Keratinocyte (primary cell): ENCODE measurements around the gene TCERG1L. TPM values are rescaled to one million over a fixed set of nuclear protein-coding genes. Genes with fewer than 3 reads are reported as not detected.

Experiments used
- DNase-seq: peaks from one replicate; pipeline ENCODE4 v3.0.0-alpha.2; 2011; ENCODE audit warnings: low read depth, missing footprints, low spot score
- FAIRE-seq: peaks from 2 replicates; lab custom pipeline; 2011; peaks lifted over from hg19 to GRCh38; lab: Jason Lieb, UNC
- H2AFZ ChIP-seq: 2 replicates; pipeline ENCODE4 v1.6.0; 2012; ENCODE audit warnings: low read length, control low read depth, inconsistent platforms; ENCODE audit not compliant: control insufficient read depth
- H3K27ac ChIP-seq: 2 replicates; pipeline ENCODE4 v1.5.1; 2011; ENCODE audit warnings: low read length; ENCODE audit not compliant: control insufficient read depth, insufficient read depth
- H3K27me3 ChIP-seq: 3 replicates; pipeline ENCODE4 v1.6.0; 2011; ENCODE audit warnings: low read length; ENCODE audit not compliant: control insufficient read depth, insufficient read depth; ENCODE audit errors: extremely low read depth
- H3K36me3 ChIP-seq, 2 experiments: 2 replicates in 1 of 2; 3 replicates in 1 of 2; pipeline ENCODE4 v1.5.1; 2011; ENCODE audit warnings: low read length in 2 of 2, mild to moderate bottlenecking in 1 of 2; ENCODE audit not compliant: control insufficient read depth in 2 of 2, insufficient read depth in 2 of 2; ENCODE audit errors: extremely low read depth in 1 of 2
- H3K4me1 ChIP-seq: 3 replicates; pipeline ENCODE4 v1.5.1; 2011; ENCODE audit warnings: low read length; ENCODE audit not compliant: control insufficient read depth, insufficient read depth; ENCODE audit errors: extremely low read depth
- H3K4me2 ChIP-seq: 3 replicates; pipeline ENCODE4 v1.6.0; 2011; ENCODE audit warnings: low read depth, low read length; ENCODE audit not compliant: control insufficient read depth, insufficient read depth; ENCODE audit errors: extremely low read depth
- H3K4me3 ChIP-seq, 3 experiments: fragments of 200-600 bp in 1 of 3; sonication (generic) in 1 of 3; 2 replicates in 2 of 3; 3 replicates in 1 of 3; pipeline ENCODE4 v1.5.1; 2011 to 2016; ENCODE audit warnings: low read length in 3 of 3, mild to moderate bottlenecking in 3 of 3, control low read depth in 2 of 3, inconsistent platforms in 1 of 3, low read depth in 1 of 3, mixed read lengths in 1 of 3, mixed run types in 1 of 3, moderate library complexity in 1 of 3; ENCODE audit not compliant: control insufficient read depth in 2 of 3, insufficient read depth in 2 of 3; ENCODE audit errors: extremely low read depth in 1 of 3
- H3K79me2 ChIP-seq: 2 replicates; pipeline ENCODE4 v1.6.0; 2012; ENCODE audit warnings: low read length; ENCODE audit not compliant: control insufficient read depth, insufficient read depth
- H3K9ac ChIP-seq: 3 replicates; pipeline ENCODE4 v1.6.0; 2011; ENCODE audit warnings: low read length; ENCODE audit not compliant: control insufficient read depth, insufficient read depth; ENCODE audit errors: extremely low read depth
- H3K9me1 ChIP-seq: 3 replicates; pipeline ENCODE4 v1.6.0; 2011; ENCODE audit warnings: low read length; ENCODE audit not compliant: control insufficient read depth, insufficient read depth; ENCODE audit errors: extremely low read depth
- H3K9me3 ChIP-seq: 2 replicates; pipeline ENCODE4 v1.5.1; 2012; ENCODE audit warnings: low read depth, low read length; ENCODE audit not compliant: control insufficient read depth
- H4K20me1 ChIP-seq: 3 replicates; pipeline ENCODE4 v1.6.0; 2011; ENCODE audit warnings: low read length; ENCODE audit not compliant: control insufficient read depth, insufficient read depth; ENCODE audit errors: extremely low read depth
- CTCF ChIP-seq, 3 experiments: IDR thresholded peaks in 1 of 3; conservative IDR thresholded peaks in 1 of 3; optimal IDR thresholded peaks in 1 of 3; 2 replicates in 2 of 3; 3 replicates in 1 of 3; pipeline versions ENCODE3 to v1.5.1; 2011; ENCODE audit warnings: low read length in 3 of 3, mild to moderate bottlenecking in 3 of 3, moderate library complexity in 2 of 3, control low read depth in 1 of 3, inconsistent platforms in 1 of 3; ENCODE audit not compliant: insufficient read depth in 2 of 3; ENCODE audit errors: extremely low read depth in 1 of 3
- EZH2 ChIP-seq: IDR thresholded peaks from one replicate; pipeline ENCODE4 v1.6.1; 2012; ENCODE audit warnings: inconsistent platforms, mild to moderate bottlenecking, low read length, moderate library complexity
- dilution Hi-C: fragments of 300-500 bp; cut with MboI; formaldehyde crosslinking; loops from one replicate; pipeline ENCODE4 v1.7.0; 2020; ENCODE audit warnings: low sequenced_read_pairs; ENCODE audit not compliant: extremely low pct_ligation_motif_present
- polyA plus RNA-seq, 5 experiments: library from polyadenylated mRNA; depleted of rRNA in 3 of 5; stranded (reverse) in 3 of 5; stranded (forward) in 1 of 5; unstranded in 1 of 5; fragments of >200 nt; gene quantifications; 1 replicate in 1 of 5; 2 replicates in 3 of 5; 3 replicates in 1 of 5; pipeline versions ENCODE4 v1.2.1 to v1.2.3, GENCODE V29; 2011 to 2012; ENCODE audit warnings: missing spikeins in 2 of 5, low read depth in 1 of 5, low replicate concordance in 1 of 5

The TCERG1L gene
- polyA plus RNA-seq, 1 donor (not counting 4 experiments of a cell fraction or from before 2014, with no cell fraction given): not detected

- H4K20me1 ChIP-seq: no peaks in the 10 kb centered on the region
- no peak overlapping the region for H3K9ac ChIP-seq
- H3K4me2 ChIP-seq: no peak overlapping the region
- FAIRE-seq (no peak), DNase-seq (no peak)
- no peaks in the 10 kb centered on the region for H3K27me3 ChIP-seq
- H3K9me1 ChIP-seq: no peaks in the 10 kb centered on the region
- H3K4me1 ChIP-seq: no peaks in the 10 kb centered on the region
- H3K79me2 ChIP-seq: no peaks in the 10 kb centered on the region
- H3K4me3 ChIP-seq: no peak overlapping the region
- dilution Hi-C loops: no loop called here
- no peak for TF ChIP-seq EZH2
- no peak for TF ChIP-seq CTCF (optimal IDR thresholded peaks at IDR 0.05 in 1 of 3, IDR thresholded peaks at IDR 0.05 in 1 of 3, conservative IDR thresholded peaks at IDR 0.05 in 1 of 3; ENCODE audit: extremely low read depth in 1 of 3, insufficient read depth in 2 of 3, low read length in 3 of 3)
- H3K27ac ChIP-seq: no peak overlapping the region
- no peak overlapping the region for H2AFZ ChIP-seq
- no peaks in the 10 kb centered on the region for H3K36me3 ChIP-seq
- peaks cover 13% of the 10 kb centered on the region for H3K9me3 ChIP-seq
Measured at GRCh38 chr10:131145756-131146155, 165.8 kb downstream of the TCERG1L start.

- H3K36me3 ChIP-seq: no peaks in the 10 kb centered on the region
Measured at GRCh38 chr10:131144711-131145375, 166.7 kb downstream of the TCERG1L start.

More at GRCh38 chr10:131144711-131145375, 166.7 kb downstream of the TCERG1L start:
- H3K79me2 ChIP-seq: no peaks in the 10 kb centered on the region
- FAIRE-seq (no peak), DNase-seq (no peak)
- no peak overlapping the region for H2AFZ ChIP-seq
- H3K9me3 ChIP-seq: peaks cover 13% of the 10 kb centered on the region
- H3K9me1 ChIP-seq: no peaks in the 10 kb centered on the region
- no peak overlapping the region for H3K4me3 ChIP-seq
- TF ChIP-seq EZH2 (no peak), CTCF (optimal IDR thresholded peaks at IDR 0.05 in 1 of 3, IDR thresholded peaks at IDR 0.05 in 1 of 3, conservative IDR thresholded peaks at IDR 0.05 in 1 of 3; ENCODE audit: extremely low read depth in 1 of 3, insufficient read depth in 2 of 3, low read length in 3 of 3) (no peak)
- H3K4me2 ChIP-seq: no peak overlapping the region
- no peaks in the 10 kb centered on the region for H4K20me1 ChIP-seq
- no peak overlapping the region for H3K9ac ChIP-seq
- no peaks in the 10 kb centered on the region for H3K4me1 ChIP-seq
- H3K27me3 ChIP-seq: no peaks in the 10 kb centered on the region
- dilution Hi-C loops: no loop called here
- H3K27ac ChIP-seq: no peak overlapping the region
